OCI-LY7 (cell line): ENCODE results near the gene PSTK. TPM values are rescaled to one million over a fixed set of nuclear protein-coding genes. Genes with fewer than 3 reads are reported as not detected.

Source experiments
- BruUV-seq: library from RNA; stranded (reverse); fragments of 400-500 nt; replicated peaks from 2 replicates; lab custom pipeline; 2021; lab: Mats Ljungman, UMichigan
- CTCF ChIA-PET: fragments of 300-600 bp; sonication (Branson Sonifier 250); formaldehyde crosslinking; loops from one replicate; lab custom pipeline; 2022; ENCODE audit warnings: antibody characterized with exemption; ENCODE audit not compliant: unreplicated experiment; lab: Charles Lee
- POLR2A ChIA-PET: fragments of 300-600 bp; sonication (Branson Sonifier 250); formaldehyde crosslinking; loops from one replicate; lab custom pipeline; 2022; ENCODE audit warnings: antibody characterized with exemption; lab: Charles Lee
- DNase-seq: peaks from one replicate; pipeline ENCODE4 v3.0.0-alpha.2; 2015; ENCODE audit warnings: low spot score
- H2AFZ ChIP-seq: fragments of 200-600 bp; sonication (generic), shearing (Covaris generic); 2 replicates; pipeline ENCODE4 v1.6.1; 2014; ENCODE audit warnings: mild to moderate bottlenecking, antibody characterized with exemption, low read length, moderate library complexity
- H3K27ac ChIP-seq: fragments of 200-600 bp; sonication (generic); 2 replicates; pipeline ENCODE4 v1.5.1; 2014; ENCODE audit warnings: mixed run types, low read depth, mild to moderate bottlenecking, moderate library complexity, low read length, inconsistent platforms; ENCODE audit not compliant: poor library complexity, severe bottlenecking
- H3K36me3 ChIP-seq: fragments of 200-600 bp; sonication (generic); 2 replicates; pipeline ENCODE4 v1.6.1; 2014; ENCODE audit warnings: mild to moderate bottlenecking, antibody characterized with exemption, low read length, moderate library complexity, mixed read lengths; ENCODE audit not compliant: insufficient read depth
- H3K4me1 ChIP-seq: fragments of 200-600 bp; sonication (generic); 2 replicates; pipeline ENCODE4 v1.5.1; 2014; ENCODE audit warnings: mild to moderate bottlenecking, low read length; ENCODE audit not compliant: insufficient read depth, poor library complexity, severe bottlenecking
- H3K4me2 ChIP-seq: fragments of 200-600 bp; sonication (generic); 2 replicates; pipeline ENCODE4 v1.6.1; 2014; ENCODE audit warnings: mild to moderate bottlenecking, low read length
- H3K4me3 ChIP-seq: fragments of 200-600 bp; sonication (generic); 2 replicates; pipeline ENCODE4 v1.5.1; 2014; ENCODE audit warnings: mild to moderate bottlenecking, low read depth, low read length; ENCODE audit not compliant: poor library complexity, severe bottlenecking
- H3K79me2 ChIP-seq: fragments of 200-600 bp; sonication (generic); 2 replicates; pipeline ENCODE4 v1.6.1; 2016; ENCODE audit warnings: low read depth, mild to moderate bottlenecking, low read length, moderate library complexity, mixed read lengths; ENCODE audit not compliant: insufficient read depth
- H3K9me2 ChIP-seq: fragments of 200-600 bp; sonication (generic); 2 replicates; pipeline ENCODE4 v1.6.1; 2016; ENCODE audit warnings: mild to moderate bottlenecking, low read length, mixed read lengths; ENCODE audit not compliant: insufficient read depth
- H3K9me3 ChIP-seq: fragments of 200-600 bp; sonication (generic); 2 replicates; pipeline ENCODE4 v1.6.1; 2014; ENCODE audit warnings: mild to moderate bottlenecking, mixed run types, low read length, mixed read lengths
- H4K20me1 ChIP-seq: fragments of 200-600 bp; sonication (generic); 2 replicates; pipeline ENCODE4 v1.6.1; 2014; ENCODE audit warnings: mild to moderate bottlenecking, antibody characterized with exemption, low read length, moderate library complexity, mixed read lengths; ENCODE audit not compliant: insufficient read depth
- EZH2phosphoT487 ChIP-seq: fragments of 200-600 bp; sonication (generic); IDR thresholded peaks from 2 replicates; pipeline ENCODE4 v1.6.1; 2018; ENCODE audit warnings: low read depth, borderline replicate concordance, mild to moderate bottlenecking, mixed run types, antibody characterized with exemption, low read length, moderate library complexity, mixed read lengths
- intact Hi-C: fragments of 100-400 bp; cut with micrococcal nuclease; formaldehyde crosslinking; loops from one replicate; pipeline ENCODE4 v1.10.0; 2022; ENCODE audit not compliant: unreplicated experiment
- total RNA-seq, 2 experiments: library from RNA; depleted of rRNA in 1 of 2; stranded (reverse); fragments of >200 nt in 1 of 2; shearing (Covaris generic) in 1 of 2; gene quantifications; 2 replicates each; pipeline ENCODE4 v1.2.3, GENCODE V29; 2014 to 2022
- TF ChIP-seq, protein P1 (sequence below): fragments of 200-600 bp; sonication (generic); conservative IDR thresholded peaks from 2 replicates; pipeline ENCODE4 v1.5.1; 2014; ENCODE audit warnings: mild to moderate bottlenecking, antibody characterized with exemption, low read length, moderate library complexity, mixed read lengths

The PSTK gene
- total RNA-seq, 2 experiments from 2014 or later: 4.9 to 8.9 TPM

GRCh38 chr10:122995936-122996335 lies 15.7 kb downstream of the PSTK start:
- no peak for TF ChIP-seq EZH2phosphoT487
- TF ChIP-seq, protein P1, sequence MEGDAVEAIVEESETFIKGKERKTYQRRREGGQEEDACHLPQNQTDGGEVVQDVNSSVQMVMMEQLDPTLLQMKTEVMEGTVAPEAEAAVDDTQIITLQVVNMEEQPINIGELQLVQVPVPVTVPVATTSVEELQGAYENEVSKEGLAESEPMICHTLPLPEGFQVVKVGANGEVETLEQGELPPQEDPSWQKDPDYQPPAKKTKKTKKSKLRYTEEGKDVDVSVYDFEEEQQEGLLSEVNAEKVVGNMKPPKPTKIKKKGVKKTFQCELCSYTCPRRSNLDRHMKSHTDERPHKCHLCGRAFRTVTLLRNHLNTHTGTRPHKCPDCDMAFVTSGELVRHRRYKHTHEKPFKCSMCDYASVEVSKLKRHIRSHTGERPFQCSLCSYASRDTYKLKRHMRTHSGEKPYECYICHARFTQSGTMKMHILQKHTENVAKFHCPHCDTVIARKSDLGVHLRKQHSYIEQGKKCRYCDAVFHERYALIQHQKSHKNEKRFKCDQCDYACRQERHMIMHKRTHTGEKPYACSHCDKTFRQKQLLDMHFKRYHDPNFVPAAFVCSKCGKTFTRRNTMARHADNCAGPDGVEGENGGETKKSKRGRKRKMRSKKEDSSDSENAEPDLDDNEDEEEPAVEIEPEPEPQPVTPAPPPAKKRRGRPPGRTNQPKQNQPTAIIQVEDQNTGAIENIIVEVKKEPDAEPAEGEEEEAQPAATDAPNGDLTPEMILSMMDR: no peak
- Histone ChIP-seq H3K9me3 (no peaks in the 10 kb centered on the region), H3K4me3 (no peak overlapping the region), H3K79me2 (peaks cover 19% of the 10 kb centered on the region; the same call in 1 of the 2 replicates), H4K20me1 (no peaks in the 10 kb centered on the region), H3K27ac (no peak overlapping the region), H3K9me2 (no peaks in the 10 kb centered on the region), H3K4me2 (no peak overlapping the region), H3K4me1 (peaks cover 14% of the 10 kb centered on the region), H3K36me3 (peaks cover 85% of the 10 kb centered on the region), H2AFZ (no peak overlapping the region)
- POLR2A ChIA-PET: interaction anchor here (0.6 to 1.3 kb wide), 2 partner anchors 12 to 408 kb away, joined by 3 read pairs; no protein-coding TSS in a partner anchor
- no peak for DNase-seq
- CTCF ChIA-PET: no interaction called here
- no TSS peak for BruUV-seq
- intact Hi-C loops: no loop called here

GRCh38 chr10:122997864-122998263 lies 17.7 kb downstream of the PSTK start:
- Histone ChIP-seq H3K9me2 (no peaks in the 10 kb centered on the region), H3K27ac (no peak overlapping the region), H3K79me2 (peaks cover 22% of the 10 kb centered on the region; the same call in 1 of the 2 replicates), H3K4me1 (peaks cover 9% of the 10 kb centered on the region), H4K20me1 (no peaks in the 10 kb centered on the region), H3K9me3 (no peaks in the 10 kb centered on the region), H3K4me3 (no peak overlapping the region), H2AFZ (no peak overlapping the region), H3K4me2 (no peak overlapping the region), H3K36me3 (peaks cover 82% of the 10 kb centered on the region)
- ChIA-PET POLR2A (interaction anchor here (0.6 to 1.7 kb wide), 3 partner anchors 10 to 33 kb away, joined by 3 to 6 read pairs (median 3); no protein-coding TSS in a partner anchor), CTCF (interaction anchor here (0.6 kb wide), 1 partner anchor 643 kb away, joined by 3 read pairs; no protein-coding TSS in a partner anchor)
- no TSS peak for BruUV-seq
- TF ChIP-seq, protein P1: no peak
- no peak for TF ChIP-seq EZH2phosphoT487
- no peak for DNase-seq
- intact Hi-C loops: no loop called here

DNA sequence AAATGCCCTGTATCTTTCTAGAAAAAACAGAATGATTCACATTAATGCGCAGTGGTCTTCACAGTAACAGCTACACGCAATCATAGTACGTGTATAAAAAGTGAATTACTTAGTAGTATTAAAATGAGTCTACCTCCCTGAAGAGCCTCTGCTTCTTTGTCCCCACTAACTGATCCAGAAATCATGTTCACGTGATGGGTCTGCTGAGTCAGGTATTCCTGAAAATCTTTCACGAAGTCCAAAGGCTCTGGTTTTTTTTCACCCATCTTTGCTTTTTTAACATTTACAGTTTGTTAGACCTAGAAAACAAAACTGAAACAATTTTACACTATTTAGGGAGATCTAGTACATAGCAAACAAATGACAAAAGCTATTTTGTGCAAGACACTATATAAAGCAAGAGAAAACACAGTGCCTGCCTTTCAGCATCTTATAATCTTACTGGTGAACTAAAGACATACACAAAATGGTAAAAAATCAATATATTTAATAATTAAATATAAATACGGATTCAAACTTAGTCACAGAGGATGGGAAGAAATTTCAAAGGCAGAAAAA lies 18.2 kb downstream of the PSTK start:
- Histone ChIP-seq H3K9me3 (no peaks in the 10 kb centered on the region), H4K20me1 (no peaks in the 10 kb centered on the region), H3K27ac (no peak overlapping the region), H3K79me2 (peaks cover 27% of the 10 kb centered on the region), H3K4me1 (peaks cover 9% of the 10 kb centered on the region), H2AFZ (no peak overlapping the region), H3K36me3 (peaks cover 79% of the 10 kb centered on the region), H3K9me2 (no peaks in the 10 kb centered on the region), H3K4me3 (no peak overlapping the region), H3K4me2 (no peak overlapping the region)
- ChIA-PET POLR2A (interaction anchor here (1.0 to 1.7 kb wide), 4 partner anchors 7 to 15 kb away, joined by 3 to 4 read pairs (median 3); no protein-coding TSS in a partner anchor), CTCF (no interaction called here)
- DNase-seq: no peak
- BruUV-seq: no TSS peak
- no peak for TF ChIP-seq EZH2phosphoT487
- TF ChIP-seq, protein P1: no peak
- intact Hi-C loops: no loop called here
